HepG2 (cell line): ENCODE data around the gene EPB41L1. TPM values are rescaled to one million over a fixed set of nuclear protein-coding genes. Genes with fewer than 3 reads are reported as not detected.

Experiments
- AHDC1 ChIP-seq: sonication (generic); formaldehyde crosslinking; IDR thresholded peaks from 2 replicates; pipeline ENCODE4 v1.5.1; 2020; ENCODE audit warnings: mild to moderate bottlenecking, missing genetic modification reagents, borderline replicate concordance
- CEBPB ChIP-seq: IDR thresholded peaks from 2 replicates; pipeline ENCODE4 v1.6.1; 2011; ENCODE audit warnings: low read depth, low read length, improper control_type of control experiment, borderline replicate concordance
- DMAP1 ChIP-seq: IDR thresholded peaks from 2 replicates; pipeline ENCODE4 v1.6.1; 2016
- HHEX ChIP-seq: IDR thresholded peaks from 2 replicates; pipeline ENCODE4 v1.6.1; 2016; ENCODE audit warnings: control low read depth
- HMG20B ChIP-seq: conservative IDR thresholded peaks from 2 replicates; pipeline ENCODE4 v1.6.1; 2016; ENCODE audit warnings: missing genetic modification reagents, missing compliant biosample characterization
- NR2F2 ChIP-seq: IDR thresholded peaks from 2 replicates; pipeline ENCODE4 v1.6.1; 2012; ENCODE audit warnings: low read depth, inconsistent platforms, borderline replicate concordance
- SMARCE1 ChIP-seq: fragments of 450-650 bp; IDR thresholded peaks from 2 replicates; pipeline ENCODE4 v1.6.1; 2017; ENCODE audit warnings: borderline replicate concordance
- SMYD3 ChIP-seq: sonication (generic); formaldehyde crosslinking; IDR thresholded peaks from 2 replicates; pipeline ENCODE4 v1.8.1; 2023; ENCODE audit warnings: mild to moderate bottlenecking, missing genetic modification reagents
- TMF1 ChIP-seq: sonication (generic); formaldehyde crosslinking; IDR thresholded peaks from 2 replicates; pipeline ENCODE4 v1.8.1; 2022; ENCODE audit warnings: low read depth, missing genetic modification reagents
- ZBTB7B ChIP-seq: sonication (generic); formaldehyde crosslinking; IDR thresholded peaks from 2 replicates; pipeline ENCODE4 v1.4.0; 2020; ENCODE audit warnings: missing genetic modification reagents
- ZNF350 ChIP-seq: sonication (generic); formaldehyde crosslinking; IDR thresholded peaks from 2 replicates; pipeline ENCODE4 v1.4.0; 2020; ENCODE audit warnings: mild to moderate bottlenecking, low read depth, missing genetic modification reagents, borderline replicate concordance
- ZNF354B ChIP-seq: sonication (generic); formaldehyde crosslinking; IDR thresholded peaks from 2 replicates; pipeline ENCODE4 v1.8.0; 2022; ENCODE audit warnings: mild to moderate bottlenecking, missing genetic modification reagents
- ZNF501 ChIP-seq: sonication (generic); formaldehyde crosslinking; IDR thresholded peaks from 2 replicates; pipeline ENCODE4 v1.5.1; 2020; ENCODE audit warnings: mild to moderate bottlenecking, moderate library complexity, missing genetic modification reagents
- ZNF746 ChIP-seq: sonication (generic); formaldehyde crosslinking; IDR thresholded peaks from 2 replicates; pipeline ENCODE4 v1.8.0; 2022; ENCODE audit warnings: mild to moderate bottlenecking, missing genetic modification reagents
- polyA plus RNA-seq, 8 experiments: library from polyadenylated mRNA; depleted of rRNA in 3 of 8; stranded (reverse) in 7 of 8; unstranded in 1 of 8; fragments of >200 nt; fragmentation: Illumina TruSeq in 4 of 8; extraction: Trizol in 4 of 8; gene quantifications; 2 replicates each; pipeline versions ENCODE4 v1.2.1 to v1.2.3, GENCODE V29; 2011 to 2016; ENCODE audit warnings: low read depth in 4 of 8, missing spikeins in 1 of 8, mixed read lengths in 1 of 8; ENCODE audit not compliant: insufficient read depth in 1 of 8
- total RNA-seq, 5 experiments: library from RNA; depleted of rRNA; stranded (reverse); fragments of >200 nt; fragmentation: Illumina TruSeq; extraction: Trizol; gene quantifications; 2 replicates each; pipeline ENCODE4 v1.2.3, GENCODE V29; 2016; ENCODE audit warnings: low read depth in 1 of 5
- TF ChIP-seq, protein P1 (sequence below), 2 experiments: fragments of 450-650 bp in 1 of 2; sonication (generic) in 1 of 2; formaldehyde crosslinking in 1 of 2; IDR thresholded peaks; 2 replicates each; pipeline versions ENCODE4 v1.6.1 to v1.8.0; 2016 to 2022; ENCODE audit warnings: antibody characterized with exemption in 1 of 2, mild to moderate bottlenecking in 1 of 2, missing genetic modification reagents in 1 of 2
- TF ChIP-seq, protein P2 (sequence below): sonication (generic); IDR thresholded peaks from 2 replicates; pipeline ENCODE4 v1.6.1; 2016; ENCODE audit warnings: low read depth, borderline replicate concordance

EPB41L1 gene
- total and polyA plus RNA-seq, 2 of the 13 experiments (the other 11 are each of a cell fraction or from before 2014, with no cell fraction given) = 16.7 to 39.0 TPM

- TF ChIP-seq NR2F2 = no peak
- no peak for TF ChIP-seq TMF1 (CRISPR knock-in tag)
- TF ChIP-seq SMARCE1 = no peak
- TF ChIP-seq AHDC1 = no peak
- no peak for TF ChIP-seq ZNF746 (CRISPR knock-in tag)
- TF ChIP-seq DMAP1 (CRISPR knock-in tag) = no peak
- no peak for TF ChIP-seq HHEX (CRISPR knock-in tag)
- TF ChIP-seq CEBPB = no peak
- 0 out of 2 replicates have a peak, but pooled peaks have one; percentile 47 for TF ChIP-seq ZNF350 (CRISPR knock-in tag)
- TF ChIP-seq HMG20B (CRISPR knock-in tag) = no peak
- TF ChIP-seq, protein P1, sequence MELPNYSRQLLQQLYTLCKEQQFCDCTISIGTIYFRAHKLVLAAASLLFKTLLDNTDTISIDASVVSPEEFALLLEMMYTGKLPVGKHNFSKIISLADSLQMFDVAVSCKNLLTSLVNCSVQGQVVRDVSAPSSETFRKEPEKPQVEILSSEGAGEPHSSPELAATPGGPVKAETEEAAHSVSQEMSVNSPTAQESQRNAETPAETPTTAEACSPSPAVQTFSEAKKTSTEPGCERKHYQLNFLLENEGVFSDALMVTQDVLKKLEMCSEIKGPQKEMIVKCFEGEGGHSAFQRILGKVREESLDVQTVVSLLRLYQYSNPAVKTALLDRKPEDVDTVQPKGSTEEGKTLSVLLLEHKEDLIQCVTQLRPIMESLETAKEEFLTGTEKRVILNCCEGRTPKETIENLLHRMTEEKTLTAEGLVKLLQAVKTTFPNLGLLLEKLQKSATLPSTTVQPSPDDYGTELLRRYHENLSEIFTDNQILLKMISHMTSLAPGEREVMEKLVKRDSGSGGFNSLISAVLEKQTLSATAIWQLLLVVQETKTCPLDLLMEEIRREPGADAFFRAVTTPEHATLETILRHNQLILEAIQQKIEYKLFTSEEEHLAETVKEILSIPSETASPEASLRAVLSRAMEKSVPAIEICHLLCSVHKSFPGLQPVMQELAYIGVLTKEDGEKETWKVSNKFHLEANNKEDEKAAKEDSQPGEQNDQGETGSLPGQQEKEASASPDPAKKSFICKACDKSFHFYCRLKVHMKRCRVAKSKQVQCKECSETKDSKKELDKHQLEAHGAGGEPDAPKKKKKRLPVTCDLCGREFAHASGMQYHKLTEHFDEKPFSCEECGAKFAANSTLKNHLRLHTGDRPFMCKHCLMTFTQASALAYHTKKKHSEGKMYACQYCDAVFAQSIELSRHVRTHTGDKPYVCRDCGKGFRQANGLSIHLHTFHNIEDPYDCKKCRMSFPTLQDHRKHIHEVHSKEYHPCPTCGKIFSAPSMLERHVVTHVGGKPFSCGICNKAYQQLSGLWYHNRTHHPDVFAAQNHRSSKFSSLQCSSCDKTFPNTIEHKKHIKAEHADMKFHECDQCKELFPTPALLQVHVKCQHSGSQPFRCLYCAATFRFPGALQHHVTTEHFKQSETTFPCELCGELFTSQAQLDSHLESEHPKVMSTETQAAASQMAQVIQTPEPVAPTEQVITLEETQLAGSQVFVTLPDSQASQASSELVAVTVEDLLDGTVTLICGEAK (IDR thresholded peaks at IDR 0.05) = no peak
- TF ChIP-seq, protein P1 (CRISPR knock-in tag; IDR thresholded peaks at IDR 0.05) = no peak
- TF ChIP-seq ZNF354B = no peak
- peak; percentile 57; the same call in 1 of the 2 replicates for TF ChIP-seq ZNF501
- no peak for TF ChIP-seq SMYD3 (CRISPR knock-in tag)
- TF ChIP-seq, protein P2, sequence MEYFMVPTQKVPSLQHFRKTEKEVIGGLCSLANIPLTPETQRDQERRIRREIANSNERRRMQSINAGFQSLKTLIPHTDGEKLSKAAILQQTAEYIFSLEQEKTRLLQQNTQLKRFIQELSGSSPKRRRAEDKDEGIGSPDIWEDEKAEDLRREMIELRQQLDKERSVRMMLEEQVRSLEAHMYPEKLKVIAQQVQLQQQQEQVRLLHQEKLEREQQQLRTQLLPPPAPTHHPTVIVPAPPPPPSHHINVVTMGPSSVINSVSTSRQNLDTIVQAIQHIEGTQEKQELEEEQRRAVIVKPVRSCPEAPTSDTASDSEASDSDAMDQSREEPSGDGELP = peak; percentile 31; the same call in 1 of the 2 replicates
- TF ChIP-seq ZBTB7B (CRISPR knock-in tag) = no peak
Observed at GRCh38 chr20:36202891-36203338, 48.4 kb downstream of the EPB41L1 start (continued).
